Keratinocyte (primary cell): Measurements from ENCODE around the gene POLDIP2. TPM values are rescaled to one million over a fixed set of nuclear protein-coding genes. Genes with fewer than 3 reads are reported as not detected.

Source experiments
- DNase-seq: peaks from one replicate; pipeline ENCODE4 v3.0.0-alpha.2; 2011; ENCODE audit warnings: low read depth, missing footprints, low spot score
- FAIRE-seq: peaks from 2 replicates; lab custom pipeline; 2011; peaks lifted over from hg19 to GRCh38; lab: Jason Lieb, UNC
- H2AFZ ChIP-seq: 2 replicates; pipeline ENCODE4 v1.6.0; 2012; ENCODE audit warnings: low read length, control low read depth, inconsistent platforms; ENCODE audit not compliant: control insufficient read depth
- H3K27ac ChIP-seq: 2 replicates; pipeline ENCODE4 v1.5.1; 2011; ENCODE audit warnings: low read length; ENCODE audit not compliant: control insufficient read depth, insufficient read depth
- H3K27me3 ChIP-seq: 3 replicates; pipeline ENCODE4 v1.6.0; 2011; ENCODE audit warnings: low read length; ENCODE audit not compliant: control insufficient read depth, insufficient read depth; ENCODE audit errors: extremely low read depth
- H3K36me3 ChIP-seq, 2 experiments: 2 replicates in 1 of 2; 3 replicates in 1 of 2; pipeline ENCODE4 v1.5.1; 2011; ENCODE audit warnings: low read length in 2 of 2, mild to moderate bottlenecking in 1 of 2; ENCODE audit not compliant: control insufficient read depth in 2 of 2, insufficient read depth in 2 of 2; ENCODE audit errors: extremely low read depth in 1 of 2
- H3K4me1 ChIP-seq: 3 replicates; pipeline ENCODE4 v1.5.1; 2011; ENCODE audit warnings: low read length; ENCODE audit not compliant: control insufficient read depth, insufficient read depth; ENCODE audit errors: extremely low read depth
- H3K4me2 ChIP-seq: 3 replicates; pipeline ENCODE4 v1.6.0; 2011; ENCODE audit warnings: low read depth, low read length; ENCODE audit not compliant: control insufficient read depth, insufficient read depth; ENCODE audit errors: extremely low read depth
- H3K4me3 ChIP-seq, 3 experiments: fragments of 200-600 bp in 1 of 3; sonication (generic) in 1 of 3; 2 replicates in 2 of 3; 3 replicates in 1 of 3; pipeline ENCODE4 v1.5.1; 2011 to 2016; ENCODE audit warnings: low read length in 3 of 3, mild to moderate bottlenecking in 3 of 3, control low read depth in 2 of 3, inconsistent platforms in 1 of 3, low read depth in 1 of 3, mixed read lengths in 1 of 3, mixed run types in 1 of 3, moderate library complexity in 1 of 3; ENCODE audit not compliant: control insufficient read depth in 2 of 3, insufficient read depth in 2 of 3; ENCODE audit errors: extremely low read depth in 1 of 3
- H3K79me2 ChIP-seq: 2 replicates; pipeline ENCODE4 v1.6.0; 2012; ENCODE audit warnings: low read length; ENCODE audit not compliant: control insufficient read depth, insufficient read depth
- H3K9ac ChIP-seq: 3 replicates; pipeline ENCODE4 v1.6.0; 2011; ENCODE audit warnings: low read length; ENCODE audit not compliant: control insufficient read depth, insufficient read depth; ENCODE audit errors: extremely low read depth
- H3K9me1 ChIP-seq: 3 replicates; pipeline ENCODE4 v1.6.0; 2011; ENCODE audit warnings: low read length; ENCODE audit not compliant: control insufficient read depth, insufficient read depth; ENCODE audit errors: extremely low read depth
- H3K9me3 ChIP-seq: 2 replicates; pipeline ENCODE4 v1.5.1; 2012; ENCODE audit warnings: low read depth, low read length; ENCODE audit not compliant: control insufficient read depth
- H4K20me1 ChIP-seq: 3 replicates; pipeline ENCODE4 v1.6.0; 2011; ENCODE audit warnings: low read length; ENCODE audit not compliant: control insufficient read depth, insufficient read depth; ENCODE audit errors: extremely low read depth
- CTCF ChIP-seq, 3 experiments: IDR thresholded peaks in 1 of 3; conservative IDR thresholded peaks in 1 of 3; optimal IDR thresholded peaks in 1 of 3; 2 replicates in 2 of 3; 3 replicates in 1 of 3; pipeline versions ENCODE3 to v1.5.1; 2011; ENCODE audit warnings: low read length in 3 of 3, mild to moderate bottlenecking in 3 of 3, moderate library complexity in 2 of 3, control low read depth in 1 of 3, inconsistent platforms in 1 of 3; ENCODE audit not compliant: insufficient read depth in 2 of 3; ENCODE audit errors: extremely low read depth in 1 of 3
- EZH2 ChIP-seq: IDR thresholded peaks from one replicate; pipeline ENCODE4 v1.6.1; 2012; ENCODE audit warnings: inconsistent platforms, mild to moderate bottlenecking, low read length, moderate library complexity
- dilution Hi-C: fragments of 300-500 bp; cut with MboI; formaldehyde crosslinking; loops from one replicate; pipeline ENCODE4 v1.7.0; 2020; ENCODE audit warnings: low sequenced_read_pairs; ENCODE audit not compliant: extremely low pct_ligation_motif_present
- polyA plus RNA-seq, 5 experiments: library from polyadenylated mRNA; depleted of rRNA in 3 of 5; stranded (reverse) in 3 of 5; stranded (forward) in 1 of 5; unstranded in 1 of 5; fragments of >200 nt; gene quantifications; 1 replicate in 1 of 5; 2 replicates in 3 of 5; 3 replicates in 1 of 5; pipeline versions ENCODE4 v1.2.1 to v1.2.3, GENCODE V29; 2011 to 2012; ENCODE audit warnings: missing spikeins in 2 of 5, low read depth in 1 of 5, low replicate concordance in 1 of 5

POLDIP2 gene
- polyA plus RNA-seq, 1 donor (not counting 4 experiments of a cell fraction or from before 2014, with no cell fraction given) = 90.2 TPM

GRCh38 chr17:28331891-28332420 is 25.4 kb downstream of the POLDIP2 start:
- no peak overlapping the region for H3K4me3 ChIP-seq
- H3K4me1 ChIP-seq = peaks cover 19% of the 10 kb centered on the region
- no peaks in the 10 kb centered on the region for H3K9me3 ChIP-seq
- dilution Hi-C loops = no loop called here
- H4K20me1 ChIP-seq = peaks cover 4% of the 10 kb centered on the region
- peaks cover 2% of the 10 kb centered on the region for H3K9me1 ChIP-seq
- no peak overlapping the region for H3K27ac ChIP-seq
- peaks cover 9 to 14% of the 10 kb centered on the region in 2 experiments for H3K36me3 ChIP-seq
- TF ChIP-seq CTCF (optimal IDR thresholded peaks at IDR 0.05 in 1 of 3, IDR thresholded peaks at IDR 0.05 in 1 of 3, conservative IDR thresholded peaks at IDR 0.05 in 1 of 3; ENCODE audit: extremely low read depth in 1 of 3, insufficient read depth in 2 of 3, low read length in 3 of 3) = no peak
- TF ChIP-seq EZH2 = no peak
- no peaks in the 10 kb centered on the region for H3K27me3 ChIP-seq
- FAIRE-seq = no peak
- H3K9ac ChIP-seq = no peak overlapping the region
- peaks cover 26% of the 10 kb centered on the region for H3K79me2 ChIP-seq
- H3K4me2 ChIP-seq = no peak overlapping the region
- H2AFZ ChIP-seq = no peak overlapping the region
- DNase-seq = no peak

DNA sequence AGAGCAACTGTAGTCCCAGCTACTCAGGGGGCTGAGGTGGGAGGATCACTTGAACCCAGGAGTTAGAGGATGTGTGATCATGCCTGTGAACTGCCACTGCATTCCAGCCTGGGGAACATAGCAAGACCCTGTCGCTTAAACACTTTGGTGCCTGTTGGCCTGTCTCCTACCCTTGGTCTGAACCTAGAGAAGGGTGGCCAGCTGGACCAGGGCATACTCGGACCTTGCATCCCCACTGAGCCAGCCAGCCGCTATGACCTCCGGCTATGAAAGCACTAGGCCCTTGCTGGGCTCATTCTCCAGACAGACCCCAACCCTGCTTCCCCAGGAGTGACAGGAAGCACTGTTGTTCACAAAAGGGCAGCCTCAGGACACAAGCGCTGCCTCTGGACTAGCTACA is 26.7 kb downstream of the POLDIP2 start:
- H3K27ac ChIP-seq = no peak overlapping the region
- peaks cover 20% of the 10 kb centered on the region for H3K79me2 ChIP-seq
- no peak for FAIRE-seq
- H3K4me2 ChIP-seq = no peak overlapping the region
- TF ChIP-seq CTCF (optimal IDR thresholded peaks at IDR 0.05 in 1 of 3, IDR thresholded peaks at IDR 0.05 in 1 of 3, conservative IDR thresholded peaks at IDR 0.05 in 1 of 3; ENCODE audit: extremely low read depth in 1 of 3, insufficient read depth in 2 of 3, low read length in 3 of 3) (no peak), EZH2 (no peak)
- no peak overlapping the region for H3K9ac ChIP-seq
- peaks cover 24% of the 10 kb centered on the region for H3K4me1 ChIP-seq
- dilution Hi-C loops = no loop called here
- H2AFZ ChIP-seq = no peak overlapping the region
- H4K20me1 ChIP-seq = no peaks in the 10 kb centered on the region
- no peaks in the 10 kb centered on the region for H3K27me3 ChIP-seq
- no peak for DNase-seq
- H3K36me3 ChIP-seq = peaks cover 9 to 14% of the 10 kb centered on the region in 2 experiments
- H3K9me3 ChIP-seq = no peaks in the 10 kb centered on the region
- no peak overlapping the region for H3K4me3 ChIP-seq
- peaks cover under 1% of the 10 kb centered on the region for H3K9me1 ChIP-seq
